ENCODE measurements around the gene TM7SF3.
A peak's percentile ranks its signal among the peaks of the same experiment; 100 is the strongest.
"Not testable (repeated sequence)": the region's sequence is repeated elsewhere in the genome, so short reads cannot be mapped to it uniquely, and the experiment has no call there.

Gene TM7SF3, protein sequence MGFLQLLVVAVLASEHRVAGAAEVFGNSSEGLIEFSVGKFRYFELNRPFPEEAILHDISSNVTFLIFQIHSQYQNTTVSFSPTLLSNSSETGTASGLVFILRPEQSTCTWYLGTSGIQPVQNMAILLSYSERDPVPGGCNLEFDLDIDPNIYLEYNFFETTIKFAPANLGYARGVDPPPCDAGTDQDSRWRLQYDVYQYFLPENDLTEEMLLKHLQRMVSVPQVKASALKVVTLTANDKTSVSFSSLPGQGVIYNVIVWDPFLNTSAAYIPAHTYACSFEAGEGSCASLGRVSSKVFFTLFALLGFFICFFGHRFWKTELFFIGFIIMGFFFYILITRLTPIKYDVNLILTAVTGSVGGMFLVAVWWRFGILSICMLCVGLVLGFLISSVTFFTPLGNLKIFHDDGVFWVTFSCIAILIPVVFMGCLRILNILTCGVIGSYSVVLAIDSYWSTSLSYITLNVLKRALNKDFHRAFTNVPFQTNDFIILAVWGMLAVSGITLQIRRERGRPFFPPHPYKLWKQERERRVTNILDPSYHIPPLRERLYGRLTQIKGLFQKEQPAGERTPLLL

GRCh38 chr12:27014085-27014858 lies at the start of gene TM7SF3:
TM7SF3 (minus strand) TSS chr12:27014384; CDS start chr12:27014168, 216 bp downstream.
- DNase-seq (ENCODE audit: low spot score): peak; percentile 83

GRCh38 chr12:27063250-27063851 lies 49.2 kb upstream of the TM7SF3 start:
- DNase-seq (ENCODE audit: low spot score): no peak

DNA sequence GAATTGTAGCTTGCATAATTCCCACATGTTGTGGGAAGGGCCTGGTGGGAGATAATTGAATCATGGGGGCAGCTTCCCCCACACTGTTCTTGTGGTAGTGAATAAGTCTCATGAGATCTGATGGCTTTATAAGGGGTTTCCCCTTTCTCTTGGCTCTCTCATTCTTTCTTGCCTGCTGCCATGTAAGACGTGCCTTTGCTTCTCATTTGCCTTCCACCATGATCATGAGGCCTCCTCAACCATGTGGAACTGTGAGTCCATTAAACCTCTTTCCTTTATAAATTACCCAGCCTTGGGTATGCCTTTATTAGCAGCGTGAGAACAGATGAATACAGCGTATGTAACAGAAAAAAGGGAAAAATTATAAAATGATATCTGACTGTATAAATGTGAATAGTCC lies 47.1 kb upstream of the TM7SF3 start:
- DNase-seq (ENCODE audit: low spot score): no peak

GRCh38 chr12:27060740-27061139 lies 46.6 kb upstream of the TM7SF3 start:
- DNase-seq (ENCODE audit: low spot score): no peak

- DNase-seq (ENCODE audit: low spot score): no peak
Measured at GRCh38 chr12:27057543-27057942, 43.4 kb upstream of the TM7SF3 start.

DNA sequence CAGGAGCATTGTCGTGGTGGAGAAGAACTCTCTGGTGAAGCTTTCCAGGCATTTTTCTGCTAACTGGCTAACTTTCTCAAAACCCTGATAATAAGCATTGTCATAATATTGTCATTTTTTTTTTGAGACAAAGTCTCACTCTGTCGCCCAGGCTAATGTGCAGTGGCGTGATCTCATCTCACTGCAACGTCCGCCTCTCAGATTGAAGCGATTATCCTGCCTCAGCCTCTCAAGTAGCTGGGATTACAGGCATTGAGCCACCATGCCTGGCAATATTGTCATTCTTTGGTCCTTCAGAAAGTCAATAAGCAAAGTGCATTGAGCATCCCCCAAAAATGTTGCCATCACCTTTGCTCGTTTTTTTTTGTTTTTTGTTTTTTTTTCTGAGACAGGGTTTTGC lies 41.8 kb upstream of the TM7SF3 start:
- no peak for DNase-seq (ENCODE audit: low spot score)

DNA sequence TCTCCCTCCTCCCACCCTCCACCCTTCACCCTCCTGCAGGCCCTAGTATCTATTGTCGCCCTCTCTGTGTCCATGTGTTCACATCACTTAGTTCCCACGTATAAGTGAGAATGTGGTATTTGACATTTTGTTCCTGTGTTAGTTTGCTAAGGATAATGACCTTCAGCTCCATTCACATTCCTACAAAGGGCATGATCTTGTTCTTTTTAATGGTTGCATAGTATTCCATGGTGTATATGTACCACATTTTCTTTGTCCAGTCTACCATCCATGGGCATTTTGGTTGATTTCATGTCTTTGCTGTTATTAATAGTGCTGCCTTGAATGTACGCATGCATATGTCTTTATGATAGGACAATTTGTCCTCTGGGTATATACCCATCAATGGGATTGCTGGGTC lies 38.6 kb upstream of the TM7SF3 start:
- no peak for DNase-seq (ENCODE audit: low spot score)

DNA sequence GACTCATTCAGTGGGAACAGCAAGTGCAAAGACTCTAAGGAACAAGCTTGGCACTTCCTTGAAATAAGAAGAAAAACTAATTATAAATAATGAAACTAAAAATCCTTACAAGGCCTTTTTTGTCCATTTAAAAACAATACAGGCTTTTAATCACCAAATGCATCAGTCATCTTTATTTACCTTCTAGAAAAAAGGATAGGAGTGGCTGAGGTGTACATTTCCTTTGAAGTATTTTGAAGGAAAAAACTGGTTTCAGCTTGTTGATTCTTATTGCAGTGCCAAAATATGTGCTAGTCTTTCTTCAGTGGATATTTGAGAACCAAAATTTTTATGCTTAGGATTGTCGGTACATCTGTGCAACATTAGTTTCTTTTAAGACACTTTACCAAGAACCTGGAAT lies 38.0 kb upstream of the TM7SF3 start:
- no peak for DNase-seq (ENCODE audit: low spot score)

- DNase-seq (ENCODE audit: low spot score): no peak
Measured at GRCh38 chr12:27048822-27049752, 34.9 kb upstream of the TM7SF3 start.

GRCh38 chr12:27042018-27042417 lies 27.8 kb upstream of the TM7SF3 start:
- not testable (repeated sequence) for DNase-seq (ENCODE audit: low spot score)

DNA sequence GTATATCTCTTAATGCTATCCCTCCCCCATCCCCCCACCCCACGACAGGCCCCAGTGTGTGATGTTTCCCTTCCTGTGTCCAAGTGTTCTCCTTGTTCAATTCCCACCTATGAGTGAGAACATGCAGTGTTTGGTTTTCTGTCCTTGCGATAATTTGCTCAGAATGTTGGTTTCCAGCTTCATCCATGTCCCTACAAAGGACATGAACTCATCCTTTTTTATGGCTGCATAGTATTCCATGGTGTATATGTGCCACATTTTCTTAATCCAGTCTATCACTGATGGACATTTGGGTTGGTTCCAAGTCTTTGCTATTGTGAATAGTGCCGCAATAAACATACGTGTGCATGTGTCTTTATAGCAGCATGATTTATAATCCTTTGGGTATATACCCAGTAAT lies 26.5 kb upstream of the TM7SF3 start:
- DNase-seq (ENCODE audit: low spot score): not testable (repeated sequence)

DNA sequence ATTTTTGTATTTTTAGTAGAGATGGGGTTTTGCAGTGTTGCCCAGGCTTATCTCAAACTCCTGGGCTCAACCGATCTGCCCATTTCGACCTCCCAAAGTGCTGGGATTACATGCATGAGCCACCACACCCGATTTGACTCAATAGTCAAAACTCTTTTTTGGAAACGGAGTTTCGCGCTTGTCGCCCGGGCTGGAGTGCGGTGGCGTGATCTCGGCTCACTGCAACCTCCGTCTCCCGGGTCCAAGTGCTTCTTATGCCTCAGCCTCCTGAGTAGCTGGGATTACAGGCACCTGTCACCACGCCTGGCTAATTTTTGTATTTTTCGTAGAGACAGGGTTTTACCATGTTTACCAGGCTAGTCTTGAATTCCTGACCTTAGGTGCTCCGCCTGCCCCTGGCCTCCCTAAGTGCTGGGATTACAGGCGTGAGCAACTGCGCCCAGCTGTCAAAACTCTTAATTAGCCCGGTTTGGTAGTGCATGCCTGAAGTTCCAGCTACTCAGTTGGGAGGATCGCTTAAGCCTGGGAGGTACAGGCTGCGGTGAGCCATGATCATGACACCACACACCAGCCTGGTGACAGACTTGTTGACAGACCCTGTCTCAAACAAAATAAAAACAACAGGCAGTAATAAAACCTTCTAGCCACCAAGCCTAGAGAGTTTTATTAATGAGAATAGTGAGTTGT lies 20.6 kb upstream of the TM7SF3 start:
- DNase-seq (ENCODE audit: low spot score): no peak

GRCh38 chr12:27032679-27033078 lies 18.5 kb upstream of the TM7SF3 start:
- DNase-seq (ENCODE audit: low spot score): no peak

DNA sequence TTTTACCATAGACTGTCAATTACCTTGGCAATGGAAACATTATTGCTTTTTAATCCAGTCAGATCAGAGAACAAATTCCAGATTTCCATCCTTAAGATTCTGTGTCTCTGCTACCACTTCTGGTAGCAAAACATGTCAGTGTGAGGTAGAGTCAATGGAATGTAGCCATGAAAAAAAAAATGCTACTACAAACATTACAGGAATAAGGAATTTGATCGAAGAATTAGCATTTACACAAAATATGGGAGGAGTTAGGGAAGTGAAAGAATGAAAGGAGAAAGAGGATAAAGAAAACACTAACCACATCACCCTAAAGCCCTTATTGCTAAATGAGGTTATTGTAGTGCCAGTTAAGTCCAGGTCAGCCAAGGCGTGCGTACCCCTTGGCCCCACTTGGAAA lies 17.3 kb upstream of the TM7SF3 start:
- no peak for DNase-seq (ENCODE audit: low spot score)

GRCh38 chr12:27026257-27026656 lies 12.1 kb upstream of the TM7SF3 start:
- DNase-seq (ENCODE audit: low spot score): no peak

GRCh38 chr12:27025116-27025515 lies 10.9 kb upstream of the TM7SF3 start:
- DNase-seq (ENCODE audit: low spot score): no peak

DNA sequence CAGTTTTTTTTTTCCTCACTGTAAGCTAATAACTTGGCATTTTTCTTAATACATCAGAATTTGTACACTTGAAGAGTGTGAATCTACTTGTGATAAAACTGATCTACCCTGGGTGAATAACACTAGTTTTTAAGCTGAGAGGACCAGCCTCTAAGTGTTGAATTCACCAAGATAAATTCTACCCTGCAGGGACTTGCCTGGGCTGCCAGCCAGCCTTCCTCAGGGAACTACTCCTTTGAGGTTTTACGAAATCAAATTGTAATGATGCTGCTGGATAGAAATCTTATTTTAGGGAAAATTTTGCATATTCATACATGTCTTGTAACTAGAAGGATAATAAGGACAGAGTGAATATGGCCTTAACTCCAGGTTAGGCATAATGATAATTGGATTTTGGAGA lies 10.1 kb upstream of the TM7SF3 start:
- DNase-seq (ENCODE audit: low spot score): no peak

GRCh38 chr12:27020761-27021160 lies 6.6 kb upstream of the TM7SF3 start:
- no peak for DNase-seq (ENCODE audit: low spot score)

DNA sequence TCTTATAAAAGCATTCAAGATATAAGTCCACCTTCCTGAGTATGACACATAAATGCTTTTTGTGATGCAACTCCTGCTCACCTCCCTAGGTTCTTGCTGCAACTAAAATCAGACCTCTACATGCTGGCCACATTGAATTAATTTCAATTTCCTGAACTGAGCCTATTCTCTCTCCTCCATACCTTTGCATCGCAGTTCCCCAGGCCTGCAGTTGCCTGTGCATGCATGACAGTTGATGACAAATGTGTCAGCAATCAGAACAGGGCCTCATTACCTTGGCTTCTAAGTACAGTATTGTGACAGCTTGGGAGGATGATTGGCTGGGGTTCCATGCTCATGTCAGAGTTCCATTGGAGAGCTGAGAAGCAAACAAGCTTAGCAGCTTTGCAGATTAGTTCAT lies 3.9 kb upstream of the TM7SF3 start:
- no peak for DNase-seq (ENCODE audit: low spot score)

GRCh38 chr12:27017163-27017823 lies 3.1 kb upstream of the TM7SF3 start:
- not testable (repeated sequence) for DNase-seq (ENCODE audit: low spot score)
